DOHH2 (cell line): ENCODE measurements around the gene DNAJA3.

ENCODE experiments used
- CTCF ChIP-seq: fragments of 200-600 bp; sonication (generic); IDR thresholded peaks from one replicate; pipeline ENCODE4 v1.5.1; 2014; ENCODE audit warnings: antibody characterized with exemption, mild to moderate bottlenecking, low read depth, low read length; ENCODE audit not compliant: poor library complexity, severe bottlenecking
- EZH2phosphoT487 ChIP-seq: fragments of 200-600 bp; sonication (generic); IDR thresholded peaks from 2 replicates; pipeline ENCODE4 v1.6.1; 2017; ENCODE audit warnings: borderline replicate concordance, mild to moderate bottlenecking, antibody characterized with exemption, low read length, moderate library complexity, mixed read lengths

GRCh38 chr16:4415538-4416199, 10.0 kb upstream of the DNAJA3 start:
- TF ChIP-seq CTCF (no peak), EZH2phosphoT487 (no peak)
